NCI-H446 treated with DMSO at 0.1 percent for 48 hours (cell line): ENCODE results near the gene OAS2.

ENCODE experiments used
- DNase-seq: peaks from one replicate; lab custom pipeline; 2025; lab: John Stamatoyannopoulos, UW

The OAS2 gene

GRCh38 chr12:113019025-113019424, 40.7 kb downstream of the OAS2 start:
- DNase-seq: no peak

DNA sequence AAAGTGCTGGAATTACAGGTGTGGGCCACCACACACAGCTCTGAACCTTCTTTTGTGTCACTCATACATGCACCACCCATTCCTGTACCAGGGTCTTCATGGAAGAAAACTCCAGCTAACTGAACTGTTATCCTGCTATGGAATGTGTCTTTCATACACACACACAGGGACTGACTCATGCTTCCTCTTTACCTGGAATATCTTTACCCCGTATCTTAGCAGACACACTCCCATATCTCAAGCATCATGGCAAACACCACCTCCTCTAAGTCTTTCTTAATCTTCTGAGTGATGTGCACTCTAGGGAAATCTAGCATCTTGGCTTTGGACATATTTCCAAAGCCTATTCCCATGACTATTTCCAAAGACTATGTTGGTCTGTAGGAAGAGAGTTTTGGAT, 43.2 kb downstream of the OAS2 start:
- DNase-seq: no peak

GRCh38 chr12:113022563-113023297, 44.4 kb downstream of the OAS2 start:
- no peak for DNase-seq

GRCh38 chr12:113027726-113028125, 49.4 kb downstream of the OAS2 start:
- DNase-seq: no peak

DNA sequence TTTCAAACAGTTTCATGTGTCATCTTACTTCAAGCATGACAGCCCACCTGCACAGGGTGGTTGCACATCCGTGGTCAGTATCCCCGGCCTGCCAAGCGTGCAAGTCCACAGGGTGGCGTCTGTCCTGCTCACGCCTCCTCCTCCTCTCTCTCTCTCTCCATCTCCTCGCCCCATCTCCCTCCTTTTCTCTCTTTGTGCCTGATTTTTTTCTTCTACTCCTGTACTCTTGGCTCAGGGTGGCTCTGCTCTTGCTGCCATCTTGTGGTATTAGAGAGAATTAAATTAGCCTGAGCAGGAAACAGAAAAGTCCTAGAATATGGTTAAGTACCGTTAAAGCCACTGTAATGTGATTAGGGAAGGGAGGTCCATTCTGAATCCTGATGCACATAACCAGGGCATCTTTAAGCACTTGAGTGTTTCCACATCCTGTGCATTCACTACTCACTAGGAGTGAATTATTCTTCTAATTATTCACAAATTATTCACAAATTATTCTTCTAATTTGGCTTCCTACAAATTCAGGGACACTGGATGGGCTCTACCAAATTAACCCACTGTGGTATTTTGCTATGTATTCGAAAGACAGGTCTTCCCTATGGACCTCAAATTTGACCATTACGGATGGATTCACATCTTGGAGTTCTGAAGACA, 52.7 kb downstream of the OAS2 start:
- peak; percentile 70 for DNase-seq

DNA sequence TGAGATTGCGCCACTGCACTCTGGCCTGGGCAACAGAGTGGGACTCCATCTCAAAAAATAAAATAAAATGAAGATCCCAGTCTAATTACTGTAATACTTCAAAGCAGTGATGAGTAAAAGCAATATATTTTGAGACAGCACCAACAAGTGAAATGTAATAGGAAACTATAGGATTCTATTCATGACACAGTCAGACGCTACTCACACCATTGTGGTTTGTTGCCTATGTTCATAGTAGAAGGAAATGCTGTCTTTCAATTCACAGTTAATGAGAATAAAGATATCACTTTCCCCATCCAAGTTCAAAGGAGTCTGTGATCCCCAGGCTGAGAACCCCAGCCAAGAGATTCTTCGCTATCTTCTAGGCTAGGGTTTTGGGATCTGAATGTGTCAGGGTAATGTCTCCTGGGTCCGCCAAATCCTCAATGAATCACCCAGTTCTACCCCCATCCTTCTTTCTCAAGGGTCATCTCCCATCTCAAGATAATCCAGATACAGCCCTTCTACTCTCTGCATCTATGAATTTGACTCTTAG, 61.7 kb downstream of the OAS2 start:
- DNase-seq: no peak

- DNase-seq: no peak
Measured at GRCh38 chr12:113040722-113041171, 62.4 kb downstream of the OAS2 start.

GRCh38 chr12:113041560-113041959, 63.2 kb downstream of the OAS2 start:
- DNase-seq: no peak

GRCh38 chr12:113043240-113043639, 64.9 kb downstream of the OAS2 start:
- DNase-seq: no peak

- DNase-seq: no peak
Measured at GRCh38 chr12:113044516-113044915, 66.2 kb downstream of the OAS2 start.

- peak; percentile 45 for DNase-seq
Measured at GRCh38 chr12:113048716-113049127, 70.4 kb downstream of the OAS2 start.

- DNase-seq: no peak
Measured at GRCh38 chr12:113049976-113050742, 71.8 kb downstream of the OAS2 start.

DNA sequence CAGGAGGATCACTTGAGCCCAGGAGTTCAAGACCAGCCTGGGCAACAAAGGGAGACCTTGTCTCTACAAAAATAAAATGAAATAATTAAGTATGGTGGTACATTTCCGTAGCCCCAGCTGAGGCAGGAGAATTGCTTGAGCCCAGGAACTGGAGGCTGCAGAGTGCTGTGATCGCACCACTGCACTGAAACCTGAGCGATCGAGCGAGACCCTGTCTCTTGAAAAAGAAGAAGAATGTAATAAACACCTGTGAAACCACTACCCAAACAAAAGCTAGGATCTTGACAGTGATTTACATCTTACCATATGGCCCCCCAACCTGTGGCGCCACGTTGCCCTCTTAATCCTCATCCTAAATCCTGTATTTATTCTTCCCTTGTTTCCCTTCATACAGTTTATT, 72.5 kb downstream of the OAS2 start:
- no peak for DNase-seq

- no peak for DNase-seq
Measured at GRCh38 chr12:113051759-113052158, 73.4 kb downstream of the OAS2 start.

- no peak for DNase-seq
Measured at GRCh38 chr12:113052326-113052725, 74.0 kb downstream of the OAS2 start.

DNA sequence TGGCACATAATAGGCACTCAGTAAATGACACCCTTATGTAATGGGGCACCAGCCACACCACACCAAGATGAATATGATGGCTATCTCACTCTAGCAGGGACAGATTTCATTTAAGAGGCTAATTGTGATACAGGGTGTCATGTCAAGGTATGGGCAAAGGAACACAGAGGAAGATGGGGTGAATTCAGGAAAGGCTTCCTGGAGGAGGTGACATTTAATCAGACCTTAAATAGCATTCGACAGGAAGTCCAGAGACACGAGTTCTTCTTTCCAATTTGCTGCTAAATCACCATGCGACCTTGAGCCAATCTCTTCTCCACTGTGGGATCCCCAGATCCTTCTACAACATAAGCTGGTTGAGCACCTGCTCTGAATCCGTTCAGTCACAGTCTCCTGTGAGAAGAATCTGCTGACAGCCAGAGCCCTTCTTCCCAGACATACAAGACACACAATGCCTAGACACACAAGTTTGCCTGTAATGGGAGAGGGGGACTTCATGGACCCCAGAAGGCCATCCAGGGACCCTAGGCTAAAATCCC, 76.7 kb downstream of the OAS2 start:
- DNase-seq: no peak

GRCh38 chr12:113055594-113056380, 77.5 kb downstream of the OAS2 start:
- no peak for DNase-seq

GRCh38 chr12:113056381-113056630, 78.0 kb downstream of the OAS2 start:
- DNase-seq: no peak

DNA sequence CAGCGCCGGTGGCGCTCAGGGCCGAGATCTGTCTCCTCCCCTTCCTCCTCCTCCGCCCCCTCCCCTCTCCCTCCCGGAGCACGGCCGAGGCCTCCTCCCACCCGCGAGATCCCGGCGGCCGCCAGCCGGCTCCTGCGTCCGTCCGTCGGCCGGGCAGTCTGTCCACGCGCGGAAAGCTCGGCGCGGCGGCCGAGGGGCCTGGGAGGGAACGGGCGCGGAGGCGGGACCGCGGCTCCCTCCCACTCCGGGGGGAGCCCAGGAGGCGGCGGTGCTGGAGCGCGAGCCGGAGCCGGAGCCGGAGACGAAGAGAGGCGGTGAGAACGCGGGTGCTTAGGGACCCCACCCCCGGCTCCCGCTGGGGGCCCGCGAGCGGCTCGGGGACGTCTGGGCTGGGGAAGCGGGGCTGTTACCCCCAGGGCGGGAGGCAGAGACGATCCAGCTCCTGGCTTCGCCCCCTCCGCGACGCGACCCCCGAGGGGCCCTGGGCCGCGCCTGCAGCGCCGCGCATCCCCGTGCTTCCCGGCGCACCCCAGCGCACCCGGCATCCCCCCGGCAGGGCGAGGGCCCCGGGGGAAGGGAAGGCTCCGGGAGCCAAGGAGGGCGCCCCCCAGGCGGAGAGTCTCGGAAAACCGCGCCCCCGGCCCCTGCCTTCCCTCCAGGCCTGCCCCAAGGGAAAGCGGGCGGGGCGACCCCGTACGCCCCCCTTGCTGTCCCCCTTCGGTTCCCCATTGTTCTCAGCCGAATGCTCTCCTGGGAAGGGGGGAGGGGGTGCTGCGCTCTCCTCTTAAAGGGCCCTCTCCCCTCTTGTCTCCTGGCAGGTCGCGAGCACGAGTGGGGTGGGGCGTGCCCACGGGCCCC, 78.5 kb downstream of the OAS2 start, which contains the start of gene DTX1:
DTX1 (plus strand) TSS at position 100 of the 858 bp plus-strand sequence. CDS start 1,463 bp downstream, outside the sequence.
- DNase-seq: no peak

DNA sequence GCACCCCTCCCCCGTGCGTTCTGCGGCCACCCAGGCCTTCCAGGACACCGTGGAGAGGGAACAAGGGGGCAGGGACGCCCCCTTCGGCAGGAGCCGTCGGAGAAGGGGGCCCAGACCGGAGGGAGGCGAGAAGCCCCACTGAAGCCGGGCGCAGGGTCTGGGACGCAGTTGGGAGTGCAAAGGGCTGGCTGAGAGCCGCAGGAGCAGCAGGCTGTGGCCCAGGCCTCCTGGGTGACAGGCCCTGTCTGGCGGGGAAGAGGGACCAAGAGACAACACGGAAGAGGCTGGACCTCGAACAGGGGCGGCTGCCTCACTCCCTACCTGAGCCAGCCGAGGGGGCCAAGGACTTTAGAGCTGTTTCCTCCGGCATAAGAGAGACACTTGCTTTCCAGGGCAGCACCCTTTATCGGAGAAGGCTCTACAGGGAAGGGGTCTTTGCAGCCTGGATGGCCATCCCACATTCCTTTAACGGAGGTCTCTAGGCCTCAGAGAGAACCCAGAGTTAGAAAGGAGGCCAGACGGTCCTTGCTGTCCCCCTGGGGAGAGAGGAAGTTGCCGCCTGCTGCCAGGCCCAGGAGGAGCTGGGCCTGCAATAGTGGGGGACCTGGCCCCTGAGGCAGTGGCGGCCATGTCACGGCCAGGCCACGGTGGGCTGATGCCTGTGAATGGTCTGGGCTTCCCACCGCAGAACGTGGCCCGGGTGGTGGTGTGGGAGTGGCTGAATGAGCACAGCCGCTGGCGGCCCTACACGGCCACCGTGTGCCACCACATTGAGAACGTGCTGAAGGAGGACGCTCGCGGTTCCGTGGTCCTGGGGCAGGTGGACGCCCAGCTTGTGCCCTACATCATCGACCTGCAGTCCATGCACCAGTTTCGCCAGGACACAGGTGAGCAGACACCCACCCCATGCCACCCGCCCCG, 79.5 kb downstream of the OAS2 start:
- no peak for DNase-seq
